ENCODE results near the gene JPH2.

- TF ChIP-seq CTCF (IDR thresholded peaks at IDR 0.05 in 2 of 3, conservative IDR thresholded peaks at IDR 0.05 in 1 of 3; ENCODE audit: borderline replicate concordance in 1 of 3, insufficient read depth in 1 of 3, low read depth in 2 of 3, low read length in 2 of 3) (no peak), SRF (IDR thresholded peaks at IDR 0.05; ENCODE audit: low read depth) (no peak), REST (IDR thresholded peaks at IDR 0.05; ENCODE audit: low read depth) (no peak), YY1 (IDR thresholded peaks at IDR 0.05; ENCODE audit: extremely low read depth, insufficient replicate concordance, low read depth, low read length) (no peak), RAD21 (IDR thresholded peaks at IDR 0.05; ENCODE audit: low read depth) (no peak), ZNF274 (IDR thresholded peaks at IDR 0.05; ENCODE audit: low read depth, low read length) (no peak)
Observed at GRCh38 chr20:44186674-44187053, 324 bp downstream of the JPH2 start.
